WTC11 (cell line): ENCODE data around the gene BMP10.

Experiments used
- CBFB ChIP-seq: sonication (generic); formaldehyde crosslinking; IDR thresholded peaks from 2 replicates; pipeline ENCODE4 v1.8.1; 2022; ENCODE audit warnings: mild to moderate bottlenecking, low read depth, missing genetic modification reagents
- FOXJ3 ChIP-seq: sonication (generic); formaldehyde crosslinking; IDR thresholded peaks from 2 replicates; pipeline ENCODE4 v1.9.0; 2021; ENCODE audit warnings: missing genetic modification reagents, mild to moderate bottlenecking, borderline replicate concordance
- JUN ChIP-seq: sonication (generic); formaldehyde crosslinking; IDR thresholded peaks from 2 replicates; pipeline ENCODE4 v1.8.0; 2023; ENCODE audit warnings: mild to moderate bottlenecking, missing genetic modification reagents
- RELA ChIP-seq: sonication (generic); formaldehyde crosslinking; IDR thresholded peaks from 2 replicates; pipeline ENCODE4 v1.8.1; 2022; ENCODE audit warnings: missing genetic modification reagents, mild to moderate bottlenecking, borderline replicate concordance
- ZNF232 ChIP-seq: sonication (generic); formaldehyde crosslinking; IDR thresholded peaks from 2 replicates; pipeline ENCODE4 v1.8.0; 2022; ENCODE audit warnings: mild to moderate bottlenecking, missing genetic modification reagents
- TF ChIP-seq, protein P1 (sequence below): fragments of 200-600 bp; IDR thresholded peaks from 2 replicates; pipeline ENCODE4 v1.8.0; 2022; ENCODE audit warnings: antibody characterized with exemption
- TF ChIP-seq, protein P2 (sequence below): sonication (generic); formaldehyde crosslinking; IDR thresholded peaks from 2 replicates; pipeline ENCODE4 v1.8.1; 2022; ENCODE audit warnings: low read depth, missing genetic modification reagents, borderline replicate concordance
- TF ChIP-seq, protein P3 (sequence below): fragments of 250-450 bp; sonication (Bioruptor Pico); IDR thresholded peaks from 2 replicates; pipeline ENCODE4 v1.9.0; 2021; ENCODE audit warnings: moderate library complexity, mild to moderate bottlenecking, inconsistent platforms, borderline replicate concordance
- TF ChIP-seq, protein P4 (sequence below): sonication (generic); formaldehyde crosslinking; IDR thresholded peaks from 2 replicates; pipeline ENCODE4 v1.8.1; 2023; ENCODE audit warnings: mild to moderate bottlenecking, missing genetic modification reagents, moderate library complexity
- TF ChIP-seq, protein P5 (sequence below): fragments of 250-450 bp; sonication (Bioruptor Pico); IDR thresholded peaks from 2 replicates; pipeline ENCODE4 v1.9.0; 2021; ENCODE audit warnings: mild to moderate bottlenecking
- TF ChIP-seq, protein P6 (sequence below): sonication (generic); formaldehyde crosslinking; conservative IDR thresholded peaks from 2 replicates; pipeline ENCODE4 v1.8.1; 2022; ENCODE audit warnings: mild to moderate bottlenecking, missing genetic modification reagents

DNA sequence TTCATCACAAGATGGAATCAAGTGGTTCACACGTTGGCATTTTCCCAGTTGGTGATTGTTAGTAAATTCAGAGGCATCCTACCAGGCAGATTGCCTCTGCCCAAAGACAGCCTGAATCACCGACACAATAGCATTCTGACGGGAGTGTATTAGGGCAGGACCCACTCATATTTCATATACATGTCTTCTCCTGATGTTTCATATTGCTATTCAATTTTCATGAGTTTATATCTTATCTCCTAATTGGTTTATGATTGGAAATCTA, 14.5 kb upstream of the BMP10 start:
- TF ChIP-seq, protein P1, sequence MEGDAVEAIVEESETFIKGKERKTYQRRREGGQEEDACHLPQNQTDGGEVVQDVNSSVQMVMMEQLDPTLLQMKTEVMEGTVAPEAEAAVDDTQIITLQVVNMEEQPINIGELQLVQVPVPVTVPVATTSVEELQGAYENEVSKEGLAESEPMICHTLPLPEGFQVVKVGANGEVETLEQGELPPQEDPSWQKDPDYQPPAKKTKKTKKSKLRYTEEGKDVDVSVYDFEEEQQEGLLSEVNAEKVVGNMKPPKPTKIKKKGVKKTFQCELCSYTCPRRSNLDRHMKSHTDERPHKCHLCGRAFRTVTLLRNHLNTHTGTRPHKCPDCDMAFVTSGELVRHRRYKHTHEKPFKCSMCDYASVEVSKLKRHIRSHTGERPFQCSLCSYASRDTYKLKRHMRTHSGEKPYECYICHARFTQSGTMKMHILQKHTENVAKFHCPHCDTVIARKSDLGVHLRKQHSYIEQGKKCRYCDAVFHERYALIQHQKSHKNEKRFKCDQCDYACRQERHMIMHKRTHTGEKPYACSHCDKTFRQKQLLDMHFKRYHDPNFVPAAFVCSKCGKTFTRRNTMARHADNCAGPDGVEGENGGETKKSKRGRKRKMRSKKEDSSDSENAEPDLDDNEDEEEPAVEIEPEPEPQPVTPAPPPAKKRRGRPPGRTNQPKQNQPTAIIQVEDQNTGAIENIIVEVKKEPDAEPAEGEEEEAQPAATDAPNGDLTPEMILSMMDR = no peak
- TF ChIP-seq JUN (CRISPR knock-in tag) (no peak), FOXJ3 (CRISPR knock-in tag) (no peak), RELA (CRISPR knock-in tag) (no peak), ZNF232 (CRISPR knock-in tag) (no peak), CBFB (CRISPR knock-in tag) (no peak)
- TF ChIP-seq, protein P2, sequence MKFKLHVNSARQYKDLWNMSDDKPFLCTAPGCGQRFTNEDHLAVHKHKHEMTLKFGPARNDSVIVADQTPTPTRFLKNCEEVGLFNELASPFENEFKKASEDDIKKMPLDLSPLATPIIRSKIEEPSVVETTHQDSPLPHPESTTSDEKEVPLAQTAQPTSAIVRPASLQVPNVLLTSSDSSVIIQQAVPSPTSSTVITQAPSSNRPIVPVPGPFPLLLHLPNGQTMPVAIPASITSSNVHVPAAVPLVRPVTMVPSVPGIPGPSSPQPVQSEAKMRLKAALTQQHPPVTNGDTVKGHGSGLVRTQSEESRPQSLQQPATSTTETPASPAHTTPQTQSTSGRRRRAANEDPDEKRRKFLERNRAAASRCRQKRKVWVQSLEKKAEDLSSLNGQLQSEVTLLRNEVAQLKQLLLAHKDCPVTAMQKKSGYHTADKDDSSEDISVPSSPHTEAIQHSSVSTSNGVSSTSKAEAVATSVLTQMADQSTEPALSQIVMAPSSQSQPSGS (CRISPR knock-in tag) = no peak
- TF ChIP-seq, protein P3, sequence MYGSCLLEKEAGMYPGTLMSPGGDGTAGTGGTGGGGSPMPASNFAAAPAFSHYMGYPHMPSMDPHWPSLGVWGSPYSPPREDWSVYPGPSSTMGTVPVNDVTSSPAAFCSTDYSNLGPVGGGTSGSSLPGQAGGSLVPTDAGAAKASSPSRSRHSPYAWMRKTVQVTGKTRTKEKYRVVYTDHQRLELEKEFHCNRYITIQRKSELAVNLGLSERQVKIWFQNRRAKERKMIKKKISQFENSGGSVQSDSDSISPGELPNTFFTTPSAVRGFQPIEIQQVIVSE (CRISPR knock-in tag) = no peak
- TF ChIP-seq, protein P4, sequence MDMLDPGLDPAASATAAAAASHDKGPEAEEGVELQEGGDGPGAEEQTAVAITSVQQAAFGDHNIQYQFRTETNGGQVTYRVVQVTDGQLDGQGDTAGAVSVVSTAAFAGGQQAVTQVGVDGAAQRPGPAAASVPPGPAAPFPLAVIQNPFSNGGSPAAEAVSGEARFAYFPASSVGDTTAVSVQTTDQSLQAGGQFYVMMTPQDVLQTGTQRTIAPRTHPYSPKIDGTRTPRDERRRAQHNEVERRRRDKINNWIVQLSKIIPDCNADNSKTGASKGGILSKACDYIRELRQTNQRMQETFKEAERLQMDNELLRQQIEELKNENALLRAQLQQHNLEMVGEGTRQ (CRISPR knock-in tag) = no peak
- TF ChIP-seq, protein P5, sequence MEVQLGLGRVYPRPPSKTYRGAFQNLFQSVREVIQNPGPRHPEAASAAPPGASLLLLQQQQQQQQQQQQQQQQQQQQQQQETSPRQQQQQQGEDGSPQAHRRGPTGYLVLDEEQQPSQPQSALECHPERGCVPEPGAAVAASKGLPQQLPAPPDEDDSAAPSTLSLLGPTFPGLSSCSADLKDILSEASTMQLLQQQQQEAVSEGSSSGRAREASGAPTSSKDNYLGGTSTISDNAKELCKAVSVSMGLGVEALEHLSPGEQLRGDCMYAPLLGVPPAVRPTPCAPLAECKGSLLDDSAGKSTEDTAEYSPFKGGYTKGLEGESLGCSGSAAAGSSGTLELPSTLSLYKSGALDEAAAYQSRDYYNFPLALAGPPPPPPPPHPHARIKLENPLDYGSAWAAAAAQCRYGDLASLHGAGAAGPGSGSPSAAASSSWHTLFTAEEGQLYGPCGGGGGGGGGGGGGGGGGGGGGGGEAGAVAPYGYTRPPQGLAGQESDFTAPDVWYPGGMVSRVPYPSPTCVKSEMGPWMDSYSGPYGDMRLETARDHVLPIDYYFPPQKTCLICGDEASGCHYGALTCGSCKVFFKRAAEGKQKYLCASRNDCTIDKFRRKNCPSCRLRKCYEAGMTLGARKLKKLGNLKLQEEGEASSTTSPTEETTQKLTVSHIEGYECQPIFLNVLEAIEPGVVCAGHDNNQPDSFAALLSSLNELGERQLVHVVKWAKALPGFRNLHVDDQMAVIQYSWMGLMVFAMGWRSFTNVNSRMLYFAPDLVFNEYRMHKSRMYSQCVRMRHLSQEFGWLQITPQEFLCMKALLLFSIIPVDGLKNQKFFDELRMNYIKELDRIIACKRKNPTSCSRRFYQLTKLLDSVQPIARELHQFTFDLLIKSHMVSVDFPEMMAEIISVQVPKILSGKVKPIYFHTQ (CRISPR knock-in tag) = no peak
- TF ChIP-seq, protein P6, sequence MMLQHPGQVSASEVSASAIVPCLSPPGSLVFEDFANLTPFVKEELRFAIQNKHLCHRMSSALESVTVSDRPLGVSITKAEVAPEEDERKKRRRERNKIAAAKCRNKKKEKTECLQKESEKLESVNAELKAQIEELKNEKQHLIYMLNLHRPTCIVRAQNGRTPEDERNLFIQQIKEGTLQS (CRISPR knock-in tag) = no peak
